Activated B cell treated with CpG ODN at 0.5 μM for 24 hours (primary cell): ENCODE measurements around the gene HBS1L. TPM values are rescaled to one million over a fixed set of nuclear protein-coding genes. Genes with fewer than 3 reads are reported as not detected.

ENCODE experiments used
- ATAC-seq: fragments of 200-7000 bp; cut with Tn5 transposase; one replicate; pipeline ENCODE4 v1.10.0; 2021; ENCODE audit warnings: low read depth, mild to moderate bottlenecking, moderate library complexity
- CTCF ChIA-PET: fragments of 350-600 bp; sonication (Branson Sonifier 250); formaldehyde crosslinking; loops from one replicate; lab custom pipeline; 2021; ENCODE audit warnings: antibody characterized with exemption; lab: Charles Lee
- POLR2A ChIA-PET: fragments of 350-600 bp; sonication (Branson Sonifier 250); formaldehyde crosslinking; loops from one replicate; lab custom pipeline; 2021; ENCODE audit warnings: antibody characterized with exemption; lab: Charles Lee
- DNase-seq: peaks from one replicate; pipeline ENCODE4 v3.0.0; 2022
- H3K27ac Mint-ChIP-seq: one replicate; pipeline ENCODE4 v1.8.0; 2020; ENCODE audit warnings: mixed read lengths
- H3K27me3 Mint-ChIP-seq: one replicate; pipeline ENCODE4 v1.8.0; 2021; ENCODE audit warnings: mixed read lengths
- H3K36me3 Mint-ChIP-seq: one replicate; pipeline ENCODE4 v1.8.0; 2021; ENCODE audit warnings: low read depth, mixed read lengths
- H3K4me1 Mint-ChIP-seq: one replicate; pipeline ENCODE4 v1.8.0; 2021; ENCODE audit warnings: mixed read lengths
- H3K4me3 Mint-ChIP-seq: one replicate; pipeline ENCODE4 v1.8.0; 2020; ENCODE audit warnings: mild to moderate bottlenecking, mixed read lengths
- H3K9me3 Mint-ChIP-seq: one replicate; pipeline ENCODE4 v1.8.0; 2020; ENCODE audit warnings: mixed read lengths
- CTCF ChIP-seq: fragments of 200-600 bp; IDR thresholded peaks from one replicate; pipeline ENCODE4 v1.8.0; 2022; ENCODE audit warnings: antibody characterized with exemption, mild to moderate bottlenecking
- intact Hi-C: fragments of 100-400 bp; cut with micrococcal nuclease; formaldehyde crosslinking; loops from one replicate; pipeline ENCODE4 v1.15.1; 2024
- total RNA-seq: library from RNA; stranded (reverse); gene quantifications from 2 replicates; pipeline ENCODE4 v1.2.3, GENCODE V29; 2022

The HBS1L gene
- total RNA-seq, 1 donor from 2014 or later, result 67.5 TPM

GRCh38 chr6:134967711-134968110 lies 86.9 kb downstream of the HBS1L start:
- no peak overlapping the region for H3K27ac Mint-ChIP-seq
- DNase-seq (no peak), ATAC-seq (no peak)
- H3K9me3 Mint-ChIP-seq, result no peaks in the 10 kb centered on the region
- H3K4me3 Mint-ChIP-seq, result no peak overlapping the region
- peaks cover 72% of the 10 kb centered on the region for H3K36me3 Mint-ChIP-seq
- no peaks in the 10 kb centered on the region for H3K27me3 Mint-ChIP-seq
- ChIA-PET CTCF (no interaction called here), POLR2A (no interaction called here)
- no peaks in the 10 kb centered on the region for H3K4me1 Mint-ChIP-seq
- intact Hi-C loops, result no loop called here
- no peak for TF ChIP-seq CTCF

GRCh38 chr6:134964451-134965203 lies 90.0 kb downstream of the HBS1L start:
- TF ChIP-seq CTCF, result no peak
- no peak overlapping the region for H3K27ac Mint-ChIP-seq
- H3K4me3 Mint-ChIP-seq, result no peak overlapping the region
- no peaks in the 10 kb centered on the region for H3K4me1 Mint-ChIP-seq
- H3K36me3 Mint-ChIP-seq, result peaks cover 75% of the 10 kb centered on the region
- H3K9me3 Mint-ChIP-seq, result peaks cover 4% of the 10 kb centered on the region
- ChIA-PET POLR2A (interaction anchor here (0.7 kb wide), 1 partner anchor 459 kb away, joined by 5 read pairs; no protein-coding TSS in a partner anchor), CTCF (interaction anchor here (0.9 kb wide), 1 partner anchor 24 kb away, joined by 3 read pairs; no protein-coding TSS in a partner anchor)
- DNase-seq (no peak), ATAC-seq (no peak)
- H3K27me3 Mint-ChIP-seq, result no peaks in the 10 kb centered on the region
- intact Hi-C loops, result no loop called here

GRCh38 chr6:134962421-134962820 lies 92.2 kb downstream of the HBS1L start:
- POLR2A ChIA-PET, result no interaction called here
- no peaks in the 10 kb centered on the region for H3K27me3 Mint-ChIP-seq
- CTCF ChIA-PET, result interaction anchor here (1.0 kb wide), 1 partner anchor 22 kb away, joined by 3 read pairs; no protein-coding TSS in a partner anchor
- intact Hi-C loops, result no loop called here
- H3K4me3 Mint-ChIP-seq, result no peak overlapping the region
- no peak overlapping the region for H3K27ac Mint-ChIP-seq
- no peaks in the 10 kb centered on the region for H3K4me1 Mint-ChIP-seq
- no peak for DNase-seq
- H3K36me3 Mint-ChIP-seq, result peaks cover 70% of the 10 kb centered on the region
- TF ChIP-seq CTCF, result no peak
- peaks cover 4% of the 10 kb centered on the region for H3K9me3 Mint-ChIP-seq
- ATAC-seq, result no peak

GRCh38 chr6:134961366-134961765 lies 93.3 kb downstream of the HBS1L start:
- ATAC-seq, result no peak

More at GRCh38 chr6:134961366-134961765, 93.3 kb downstream of the HBS1L start:
- ChIA-PET CTCF (no interaction called here), POLR2A (no interaction called here)
- Mint-ChIP-seq H3K27ac (no peak overlapping the region), H3K36me3 (peaks cover 63% of the 10 kb centered on the region), H3K4me1 (no peaks in the 10 kb centered on the region), H3K4me3 (no peak overlapping the region), H3K27me3 (no peaks in the 10 kb centered on the region), H3K9me3 (peaks cover 4% of the 10 kb centered on the region)
- DNase-seq, result no peak
- no peak for TF ChIP-seq CTCF
- intact Hi-C loops, result no loop called here
